ENCODE data around the gene DERL3.
"Not testable (repeated sequence)": the region's sequence is repeated elsewhere in the genome, so short reads cannot be mapped to it uniquely, and the experiment has no call there.

Gene DERL3

DNA sequence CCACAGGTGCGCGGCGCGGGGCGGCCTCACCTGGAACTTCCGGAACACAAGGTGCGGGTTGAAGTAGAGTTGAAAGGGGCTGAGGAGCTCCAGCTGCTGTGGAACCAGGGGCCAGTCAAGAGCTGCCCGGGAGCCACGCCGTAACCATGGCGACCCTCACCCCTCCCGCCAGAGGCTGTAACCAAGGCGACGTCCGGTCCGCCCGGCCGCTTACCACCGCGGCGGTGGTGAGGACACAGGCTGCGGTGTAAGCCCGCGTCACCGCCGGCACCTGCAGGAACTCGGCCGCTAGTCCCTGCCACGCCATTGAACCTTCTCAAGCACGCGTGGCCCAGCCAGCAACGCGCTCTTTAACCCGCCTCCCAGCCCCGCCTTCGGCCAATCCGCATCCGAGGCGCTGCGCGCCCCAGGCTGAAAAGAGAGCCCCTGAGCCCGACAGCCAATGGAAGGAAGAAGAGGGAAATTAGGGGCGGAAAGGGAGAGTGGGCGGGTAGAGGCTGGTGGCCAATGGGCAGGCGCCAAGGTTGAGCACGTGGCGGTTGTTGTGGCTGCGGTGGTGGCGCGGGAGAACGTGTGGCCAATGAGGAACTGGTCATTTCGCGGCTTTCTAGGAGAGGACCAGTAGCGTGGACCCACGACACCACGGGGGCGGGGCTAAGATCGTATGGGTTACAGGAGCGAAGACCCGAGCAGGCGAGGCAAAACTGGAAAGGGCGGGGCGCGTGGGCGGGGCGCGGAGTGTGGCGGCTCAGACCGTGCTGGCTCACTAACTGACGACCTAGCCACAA, at the start of gene DERL3:
TSS of gene DERL3 (minus strand) at position 326 of the 788 bp plus-strand sequence. CDS start at position 307, 19 bp downstream.
- Histone ChIP-seq H2AFZ (ENCODE audit: low read depth, low read length) (no peak within 1 kb of the TSS), H3K36me3 (ENCODE audit: insufficient read depth, low read length) (peaks cover 21% of the 10 kb centered on the region), H3K4me3 (ENCODE audit: low read length) (peak within 1 kb of the TSS; percentile 66), H3K9me3 (ENCODE audit: low read length) (no peaks in the 10 kb centered on the region), H3K27me3 (ENCODE audit: insufficient read depth, low read length) (no peaks in the 10 kb centered on the region), H3K4me1 (ENCODE audit: insufficient read depth, low read length) (peaks cover 15% of the 10 kb centered on the region)

DNA sequence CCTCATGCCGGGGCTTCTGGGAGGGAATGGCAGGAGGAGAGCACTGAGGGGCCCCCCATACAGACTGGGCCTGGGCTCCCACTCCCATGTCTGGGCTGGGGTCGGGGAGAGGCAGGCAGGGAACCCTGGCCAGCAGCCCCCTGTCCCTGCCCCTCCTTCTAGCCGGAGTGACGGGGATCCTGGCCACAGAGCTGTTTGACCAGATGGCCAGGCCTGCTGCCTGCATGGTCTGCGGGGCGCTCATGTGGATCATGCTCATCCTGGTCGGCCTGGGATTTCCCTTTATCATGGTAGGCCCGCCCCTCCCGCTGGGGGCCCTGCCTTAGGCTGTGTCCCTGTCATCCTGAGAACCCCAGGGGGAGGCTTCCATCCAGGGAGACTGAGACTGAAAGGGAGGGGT, 45.3 kb upstream of the DERL3 start:
- Histone ChIP-seq H3K4me1 (ENCODE audit: insufficient read depth, low read length) (no peaks in the 10 kb centered on the region), H2AFZ (ENCODE audit: low read depth, low read length) (no peak overlapping the region), H3K9me3 (ENCODE audit: low read length) (no peaks in the 10 kb centered on the region), H3K4me3 (ENCODE audit: low read length) (no peak overlapping the region), H3K36me3 (ENCODE audit: insufficient read depth, low read length) (peaks cover 2% of the 10 kb centered on the region), H3K27me3 (ENCODE audit: insufficient read depth, low read length) (no peaks in the 10 kb centered on the region)

DNA sequence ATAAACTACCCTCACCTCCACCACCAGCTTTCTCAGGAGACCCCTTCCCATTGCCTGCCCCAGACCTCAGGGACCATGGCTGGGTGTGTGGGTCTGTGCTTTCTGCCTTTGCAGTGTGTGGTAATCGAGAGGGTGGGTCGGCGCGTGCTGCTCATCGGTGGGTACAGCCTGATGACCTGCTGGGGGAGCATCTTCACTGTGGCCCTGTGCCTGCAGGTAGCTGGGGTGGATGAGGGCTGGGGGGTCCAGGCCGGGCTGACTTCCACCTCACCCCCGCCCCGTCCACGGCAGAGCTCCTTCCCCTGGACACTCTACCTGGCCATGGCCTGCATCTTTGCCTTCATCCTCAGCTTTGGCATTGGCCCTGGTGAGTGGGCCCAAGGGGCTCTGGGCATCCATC, 44.9 kb upstream of the DERL3 start:
- Histone ChIP-seq H3K36me3 (ENCODE audit: insufficient read depth, low read length) (peaks cover 2% of the 10 kb centered on the region), H3K4me1 (ENCODE audit: insufficient read depth, low read length) (no peaks in the 10 kb centered on the region), H2AFZ (ENCODE audit: low read depth, low read length) (no peak overlapping the region), H3K4me3 (ENCODE audit: low read length) (no peak overlapping the region), H3K27me3 (ENCODE audit: insufficient read depth, low read length) (no peaks in the 10 kb centered on the region), H3K9me3 (ENCODE audit: low read length) (no peaks in the 10 kb centered on the region)

DNA sequence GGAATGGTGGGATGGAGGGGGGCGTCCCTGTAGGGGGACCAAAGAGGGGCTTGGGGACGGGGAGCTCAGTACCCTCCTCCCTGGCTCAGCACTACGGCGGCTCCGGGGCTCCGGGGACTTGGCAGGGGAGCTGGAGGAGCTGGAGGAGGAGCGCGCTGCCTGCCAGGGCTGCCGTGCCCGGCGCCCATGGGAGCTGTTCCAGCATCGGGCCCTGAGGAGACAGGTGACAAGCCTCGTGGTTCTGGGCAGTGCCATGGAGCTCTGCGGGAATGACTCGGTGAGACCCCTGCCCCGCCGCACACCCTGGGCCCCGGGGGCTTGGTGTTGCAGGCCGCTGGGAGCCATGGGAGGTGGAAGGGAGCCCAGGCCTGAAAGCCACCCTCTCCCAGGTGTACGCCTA, 43.6 kb upstream of the DERL3 start:
- H3K9me3 ChIP-seq (ENCODE audit: low read length): no peaks in the 10 kb centered on the region
- H3K4me3 ChIP-seq (ENCODE audit: low read length): no peak overlapping the region
- H3K27me3 ChIP-seq (ENCODE audit: insufficient read depth, low read length): no peaks in the 10 kb centered on the region
- peaks cover 10% of the 10 kb centered on the region for H3K36me3 ChIP-seq (ENCODE audit: insufficient read depth, low read length)
- H2AFZ ChIP-seq (ENCODE audit: low read depth, low read length): no peak overlapping the region
- H3K4me1 ChIP-seq (ENCODE audit: insufficient read depth, low read length): peaks cover 6% of the 10 kb centered on the region

DNA sequence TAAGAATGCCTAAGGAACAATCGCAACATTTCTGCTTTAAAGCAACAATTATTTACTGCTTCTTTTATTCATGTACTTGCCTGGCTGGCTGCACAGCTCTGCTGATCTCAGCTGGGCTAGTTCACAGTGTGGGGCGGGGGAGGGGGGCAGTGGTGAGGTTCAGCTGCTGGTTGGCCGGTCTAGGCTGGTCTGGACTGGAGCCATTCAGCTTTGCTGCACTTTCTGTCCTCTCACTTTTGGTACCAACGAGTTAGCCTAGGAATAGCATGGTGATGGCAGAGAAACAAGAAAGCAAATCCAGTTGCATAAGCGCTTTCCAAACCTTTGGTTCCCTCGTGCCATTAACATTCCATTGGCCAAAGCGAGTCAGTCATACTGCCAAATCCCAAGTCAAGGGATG, 39.4 kb upstream of the DERL3 start:
- H3K4me3 ChIP-seq (ENCODE audit: low read length): no peak overlapping the region
- peaks cover 2% of the 10 kb centered on the region for H3K9me3 ChIP-seq (ENCODE audit: low read length)
- H3K4me1 ChIP-seq (ENCODE audit: insufficient read depth, low read length): peaks cover 6% of the 10 kb centered on the region
- H3K36me3 ChIP-seq (ENCODE audit: insufficient read depth, low read length): peaks cover 39% of the 10 kb centered on the region
- no peak overlapping the region for H2AFZ ChIP-seq (ENCODE audit: low read depth, low read length)
- no peaks in the 10 kb centered on the region for H3K27me3 ChIP-seq (ENCODE audit: insufficient read depth, low read length)

DNA sequence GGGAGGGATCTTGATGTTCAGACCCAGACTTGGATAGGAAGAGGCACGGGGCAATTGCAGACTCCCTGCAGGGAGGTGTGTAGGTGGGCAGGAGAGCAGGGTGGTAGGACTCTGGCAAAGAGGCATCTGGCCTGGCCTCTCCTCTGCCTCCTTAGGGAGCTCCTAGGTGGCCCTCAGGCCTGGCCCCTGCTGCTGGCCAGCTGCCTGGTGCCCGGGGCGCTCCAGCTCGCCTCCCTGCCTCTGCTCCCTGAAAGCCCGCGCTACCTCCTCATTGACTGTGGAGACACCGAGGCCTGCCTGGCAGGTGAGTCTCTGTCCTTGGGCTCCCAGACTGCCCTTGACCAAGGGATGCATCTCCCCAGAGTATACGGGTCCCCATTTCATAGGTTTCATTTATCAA, 38.8 kb upstream of the DERL3 start:
- Histone ChIP-seq H3K4me3 (ENCODE audit: low read length) (no peak overlapping the region), H3K27me3 (ENCODE audit: insufficient read depth, low read length) (no peaks in the 10 kb centered on the region), H3K4me1 (ENCODE audit: insufficient read depth, low read length) (peaks cover 6% of the 10 kb centered on the region), H3K9me3 (ENCODE audit: low read length) (peaks cover 2% of the 10 kb centered on the region), H2AFZ (ENCODE audit: low read depth, low read length) (no peak overlapping the region), H3K36me3 (ENCODE audit: insufficient read depth, low read length) (peaks cover 41% of the 10 kb centered on the region)

DNA sequence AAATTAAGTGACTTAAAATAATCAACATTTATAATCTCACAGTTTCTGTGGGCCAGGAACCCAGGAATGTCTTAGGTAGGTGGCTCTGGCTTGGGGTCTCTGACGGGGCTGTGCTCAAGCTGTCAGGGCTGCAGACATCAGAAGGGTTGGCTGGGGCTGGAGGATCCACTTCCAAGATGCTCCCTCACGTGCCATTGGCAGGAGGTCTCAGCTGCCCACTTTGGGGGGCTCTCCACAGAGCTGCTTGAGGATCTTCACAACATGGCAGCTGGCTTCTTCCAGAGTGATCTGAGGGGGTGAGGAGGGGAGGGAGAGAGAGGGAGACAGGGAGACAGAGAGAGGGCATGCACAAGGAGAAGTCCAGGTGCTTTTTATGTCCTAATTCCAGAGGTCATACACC, 37.0 kb upstream of the DERL3 start:
- no peaks in the 10 kb centered on the region for H3K27me3 ChIP-seq (ENCODE audit: insufficient read depth, low read length)
- peaks cover 42% of the 10 kb centered on the region for H3K36me3 ChIP-seq (ENCODE audit: insufficient read depth, low read length)
- H3K4me1 ChIP-seq (ENCODE audit: insufficient read depth, low read length): peaks cover 6% of the 10 kb centered on the region
- no peak overlapping the region for H2AFZ ChIP-seq (ENCODE audit: low read depth, low read length)
- no peak overlapping the region for H3K4me3 ChIP-seq (ENCODE audit: low read length)
- peaks cover 2% of the 10 kb centered on the region for H3K9me3 ChIP-seq (ENCODE audit: low read length)

DNA sequence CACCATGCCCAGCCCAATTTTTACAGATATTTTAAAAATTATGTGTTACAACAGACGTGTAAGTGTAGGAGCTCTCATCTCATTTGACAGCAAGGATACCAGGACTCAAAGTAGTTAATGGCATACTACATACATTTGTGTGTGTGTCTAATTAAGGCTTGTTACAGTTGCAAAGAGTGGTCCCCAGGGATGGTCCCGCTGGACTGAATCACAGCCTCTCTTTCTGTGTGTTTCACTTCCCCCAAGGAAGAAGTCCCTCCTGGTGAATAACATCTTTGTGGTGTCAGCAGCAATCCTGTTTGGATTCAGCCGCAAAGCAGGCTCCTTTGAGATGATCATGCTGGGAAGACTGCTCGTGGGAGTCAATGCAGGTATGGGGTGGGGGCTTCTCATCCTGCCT, 36.1 kb upstream of the DERL3 start:
- H3K4me3 ChIP-seq (ENCODE audit: low read length): no peak overlapping the region
- no peak overlapping the region for H2AFZ ChIP-seq (ENCODE audit: low read depth, low read length)
- peaks cover 46% of the 10 kb centered on the region for H3K36me3 ChIP-seq (ENCODE audit: insufficient read depth, low read length)
- peaks cover 6% of the 10 kb centered on the region for H3K4me1 ChIP-seq (ENCODE audit: insufficient read depth, low read length)
- H3K9me3 ChIP-seq (ENCODE audit: low read length): peaks cover 4% of the 10 kb centered on the region
- no peaks in the 10 kb centered on the region for H3K27me3 ChIP-seq (ENCODE audit: insufficient read depth, low read length)

DNA sequence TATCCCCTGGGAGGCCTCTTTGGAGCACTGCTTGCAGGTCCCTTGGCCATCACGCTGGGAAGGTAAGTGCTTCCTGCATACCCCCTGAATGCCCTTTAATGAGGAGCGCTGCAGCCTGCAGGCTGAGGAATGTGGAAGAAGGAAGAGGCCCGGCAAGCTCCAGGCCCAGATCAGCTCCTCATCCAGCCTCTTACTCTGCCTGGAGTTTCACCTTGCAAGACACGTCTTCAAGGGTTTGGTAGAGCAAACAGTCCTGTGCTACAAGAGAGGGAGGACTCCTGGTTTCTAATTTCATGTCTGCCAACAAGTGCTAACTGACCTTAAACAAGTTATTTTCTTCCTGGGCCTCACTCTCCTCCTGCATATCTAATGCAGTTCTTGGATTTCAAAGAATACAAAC, 29.8 kb upstream of the DERL3 start:
- Histone ChIP-seq H3K4me1 (ENCODE audit: insufficient read depth, low read length) (no peaks in the 10 kb centered on the region), H3K9me3 (ENCODE audit: low read length) (peaks cover 4% of the 10 kb centered on the region), H3K36me3 (ENCODE audit: insufficient read depth, low read length) (peaks cover 40% of the 10 kb centered on the region), H3K27me3 (ENCODE audit: insufficient read depth, low read length) (no peaks in the 10 kb centered on the region), H3K4me3 (ENCODE audit: low read length) (no peak overlapping the region), H2AFZ (ENCODE audit: low read depth, low read length) (no peak overlapping the region)

DNA sequence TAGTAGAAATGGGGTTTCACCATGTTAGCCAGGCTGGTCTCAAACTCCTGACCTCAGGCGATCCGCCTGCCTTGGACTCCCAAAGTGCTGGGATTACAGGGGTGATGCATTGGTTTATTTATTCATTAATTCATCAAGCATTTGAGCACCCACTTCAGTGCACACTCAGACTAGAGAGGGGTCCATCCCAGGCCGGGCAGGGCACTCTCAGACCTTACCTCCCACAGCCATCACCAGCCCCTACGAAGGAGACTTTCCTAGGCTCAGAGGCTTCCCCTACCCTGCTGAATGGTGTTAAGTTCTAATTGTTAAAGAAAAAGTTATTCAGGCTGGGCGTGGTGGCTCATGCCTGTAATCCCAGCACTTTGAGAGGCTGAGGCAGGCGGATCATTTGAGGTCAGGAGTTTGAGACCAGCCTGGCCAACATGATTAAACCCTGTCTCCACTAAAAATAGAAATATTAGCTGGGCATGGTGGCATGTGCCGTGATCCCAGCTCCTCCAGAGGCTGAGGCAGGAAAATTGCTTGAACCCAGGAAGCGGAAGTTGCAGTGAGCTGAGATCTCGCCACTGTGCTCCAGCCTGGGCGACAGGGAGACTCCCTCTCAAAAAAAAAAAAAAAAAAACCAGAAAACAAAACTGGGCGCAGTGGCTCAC, 25.8 kb upstream of the DERL3 start:
- not testable (repeated sequence) for H2AFZ ChIP-seq (ENCODE audit: low read depth, low read length); H3K4me1 ChIP-seq (ENCODE audit: insufficient read depth, low read length); H3K4me3 ChIP-seq (ENCODE audit: low read length); H3K9me3 ChIP-seq (ENCODE audit: low read length); H3K27me3 ChIP-seq (ENCODE audit: insufficient read depth, low read length)
- H3K36me3 ChIP-seq (ENCODE audit: insufficient read depth, low read length): peaks cover 28% of the 10 kb centered on the region

DNA sequence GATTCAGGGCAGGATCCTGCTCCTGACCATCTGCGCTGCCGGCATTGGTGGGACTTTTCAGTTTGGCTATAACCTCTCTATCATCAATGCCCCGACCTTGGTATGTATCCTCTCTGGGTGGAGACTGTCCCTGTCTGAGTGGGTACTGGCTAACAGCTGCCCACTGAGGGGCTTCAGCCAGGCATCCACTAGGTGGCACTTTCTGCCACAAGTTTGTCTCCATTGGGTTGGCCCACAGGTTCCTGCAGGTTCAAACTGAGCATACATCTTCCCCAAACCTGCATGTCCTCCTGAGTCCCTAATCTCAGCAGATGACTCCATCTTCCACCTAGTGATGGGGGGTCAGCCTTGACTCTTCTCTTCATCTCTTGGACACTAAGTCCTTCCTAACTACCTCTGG, 23.3 kb upstream of the DERL3 start:
- H3K4me1 ChIP-seq (ENCODE audit: insufficient read depth, low read length): peaks cover 8% of the 10 kb centered on the region
- H3K36me3 ChIP-seq (ENCODE audit: insufficient read depth, low read length): peaks cover 6% of the 10 kb centered on the region
- no peak overlapping the region for H2AFZ ChIP-seq (ENCODE audit: low read depth, low read length)
- no peaks in the 10 kb centered on the region for H3K9me3 ChIP-seq (ENCODE audit: low read length)
- H3K27me3 ChIP-seq (ENCODE audit: insufficient read depth, low read length): no peaks in the 10 kb centered on the region
- H3K4me3 ChIP-seq (ENCODE audit: low read length): no peak overlapping the region

DNA sequence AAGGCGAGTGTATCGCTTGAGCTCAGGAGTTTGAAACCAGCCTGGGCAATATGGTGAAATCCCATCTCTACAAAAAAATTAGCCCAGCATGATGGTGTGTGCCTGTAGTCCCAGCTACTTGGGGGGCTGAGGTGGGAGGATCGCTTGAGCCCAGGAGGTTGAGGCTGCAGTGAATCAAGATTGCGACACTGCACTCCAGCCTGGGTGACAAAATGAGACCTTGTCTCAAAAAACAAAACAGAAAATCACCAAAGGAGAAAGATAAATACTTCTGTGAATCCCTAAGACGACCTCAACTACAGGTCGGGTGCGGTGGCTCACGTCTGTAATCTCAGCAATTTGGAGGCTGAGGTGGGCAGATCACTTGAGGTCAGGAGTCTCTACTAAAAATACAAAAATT, 21.4 kb upstream of the DERL3 start:
- peaks cover 11% of the 10 kb centered on the region for H3K4me1 ChIP-seq (ENCODE audit: insufficient read depth, low read length)
- not testable (repeated sequence) for H3K36me3 ChIP-seq (ENCODE audit: insufficient read depth, low read length); H2AFZ ChIP-seq (ENCODE audit: low read depth, low read length); H3K27me3 ChIP-seq (ENCODE audit: insufficient read depth, low read length); H3K9me3 ChIP-seq (ENCODE audit: low read length); H3K4me3 ChIP-seq (ENCODE audit: low read length)

DNA sequence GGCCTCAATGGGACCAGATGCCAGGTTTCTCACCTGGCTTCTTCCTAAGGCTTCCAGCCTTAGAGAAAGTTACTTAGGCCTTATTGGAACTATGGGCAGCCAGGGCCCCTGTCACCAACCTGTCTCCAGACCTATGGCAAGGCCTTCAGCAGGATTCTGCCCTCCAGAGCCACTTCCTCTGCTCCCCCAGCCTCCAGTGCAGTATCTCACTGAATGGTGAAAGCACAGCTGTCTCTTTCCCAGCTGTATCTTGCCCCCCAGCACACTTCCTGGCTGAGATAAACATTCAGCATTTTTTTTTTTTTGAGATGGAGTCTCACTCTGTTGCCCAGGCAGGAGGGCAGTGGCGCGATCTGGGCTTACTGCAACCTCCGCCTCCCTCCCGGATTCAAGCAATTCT, 20.4 kb upstream of the DERL3 start:
- Histone ChIP-seq H3K4me1 (ENCODE audit: insufficient read depth, low read length) (peaks cover 11% of the 10 kb centered on the region), H3K36me3 (ENCODE audit: insufficient read depth, low read length) (peaks cover 2% of the 10 kb centered on the region), H3K9me3 (ENCODE audit: low read length) (no peaks in the 10 kb centered on the region), H3K4me3 (ENCODE audit: low read length) (no peak overlapping the region), H2AFZ (ENCODE audit: low read depth, low read length) (no peak overlapping the region), H3K27me3 (ENCODE audit: insufficient read depth, low read length) (no peaks in the 10 kb centered on the region)

DNA sequence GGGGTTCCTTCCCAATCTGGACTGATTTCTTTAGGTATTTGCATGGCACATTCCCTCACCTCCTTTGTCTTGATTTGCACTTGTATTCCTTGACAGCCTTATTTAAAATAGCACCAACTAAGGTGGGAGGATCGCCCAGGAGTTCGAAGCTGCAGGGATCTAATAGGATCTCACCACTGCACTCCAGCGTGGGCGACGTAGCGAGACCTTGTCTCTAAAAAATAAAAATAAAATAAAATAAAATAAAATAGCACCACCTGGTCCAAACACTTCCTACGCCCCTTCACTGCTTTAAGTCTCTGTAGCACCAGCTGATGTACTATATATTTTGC, 19.6 kb upstream of the DERL3 start:
- Histone ChIP-seq H3K4me3 (ENCODE audit: low read length) (peak overlapping the region; percentile 66), H3K4me1 (ENCODE audit: insufficient read depth, low read length) (peaks cover 11% of the 10 kb centered on the region), H3K9me3 (ENCODE audit: low read length) (no peaks in the 10 kb centered on the region)

More for the DNA sequence above, 19.6 kb upstream of the DERL3 start:
- no peaks in the 10 kb centered on the region for H3K27me3 ChIP-seq (ENCODE audit: insufficient read depth, low read length)
- peak overlapping the region; percentile 30 for H2AFZ ChIP-seq (ENCODE audit: low read depth, low read length)
- H3K36me3 ChIP-seq (ENCODE audit: insufficient read depth, low read length): peaks cover 2% of the 10 kb centered on the region
